Esophagus muscularis mucosa (tissue), 4 donors: ENCODE measurements around the gene SOX30. TPM values are rescaled to one million over a fixed set of nuclear protein-coding genes. Genes with fewer than 3 reads are reported as not detected.
"Not testable (repeated sequence)": the region's sequence is repeated elsewhere in the genome, so short reads cannot be mapped to it uniquely, and the experiment has no call there.

ENCODE experiments used
- DNase-seq: peaks from one replicate; pipeline ENCODE4 v3.0.0-alpha.2; 2017; ENCODE audit errors: extremely low spot score
- H3K27ac ChIP-seq, 4 donors: fragments of 200-600 bp; sonication (generic); replicated peaks in 1 of 4; 1 replicate in 3 of 4; 2 replicates in 1 of 4; pipeline ENCODE4 v1.5.1; 2016 to 2019; ENCODE audit warnings: mild to moderate bottlenecking in 1 of 4
- H3K27me3 ChIP-seq, 4 donors: fragments of 200-600 bp; sonication (generic); one replicate each; pipeline versions ENCODE4 v1.5.1 to v1.6.0; 2016 to 2019
- H3K36me3 ChIP-seq, 4 donors: fragments of 200-600 bp; sonication (generic); one replicate each; pipeline ENCODE4 v1.5.1; 2016 to 2019
- H3K4me1 ChIP-seq, 4 donors: fragments of 200-600 bp; sonication (generic); one replicate each; pipeline ENCODE4 v1.5.1; 2016 to 2019
- H3K4me3 ChIP-seq, 4 donors: fragments of 200-600 bp; sonication (generic); 1 replicate in 2 of 4; 2 replicates in 2 of 4; pipeline ENCODE4 v1.5.1; 2016 to 2019; ENCODE audit warnings: mild to moderate bottlenecking in 4 of 4, moderate library complexity in 1 of 4
- H3K9me3 ChIP-seq, 4 donors: fragments of 200-600 bp; sonication (generic); 1 replicate in 3 of 4; 2 replicates in 1 of 4; pipeline ENCODE4 v1.5.1; 2016 to 2019
- EP300 ChIP-seq: sonication (generic); formaldehyde crosslinking; IDR thresholded peaks from one replicate; pipeline ENCODE4 v1.6.1; 2017; ENCODE audit warnings: antibody characterized with exemption
- POLR2A ChIP-seq: fragments of 450-650 bp; IDR thresholded peaks from one replicate; pipeline ENCODE4 v1.6.1; 2017; ENCODE audit warnings: antibody characterized with exemption, moderate library complexity, mild to moderate bottlenecking, low read depth
- POLR2AphosphoS5 ChIP-seq, 2 donors: sonication (generic); formaldehyde crosslinking; IDR thresholded peaks; one replicate each; pipeline ENCODE4 v1.6.1; 2017; ENCODE audit warnings: antibody characterized with exemption in 2 of 2
- WGBS: methylation state at CpG from one replicate; pipeline ENCODE4 v1.1.5; 2018; 5-methylcytosine and 5-hydroxymethylcytosine counted together
- intact Hi-C: fragments of 100-400 bp; cut with DNase I; formaldehyde crosslinking; loops from one replicate; pipeline ENCODE4 v1.15.1; 2023
- total RNA-seq, 4 donors: library from RNA; depleted of rRNA; stranded (reverse); fragments of >200 nt; gene quantifications; one replicate each; pipeline versions ENCODE4 v1.1.0 to v1.2.1, GENCODE V29; 2016
- TF ChIP-seq, protein P1 (sequence below), 3 experiments: fragments of 200-600 bp in 2 of 3; fragments of 450-650 bp in 1 of 3; sonication (generic) in 2 of 3; IDR thresholded peaks; one replicate each; pipeline ENCODE4 v1.5.1; 2017 to 2019; ENCODE audit warnings: antibody characterized with exemption in 3 of 3, mild to moderate bottlenecking in 2 of 3, moderate library complexity in 1 of 3

The SOX30 gene
- total RNA-seq = under 1 TPM in 2 of 4 donors, not detected in 2; 0.17 to 0.34 TPM

DNA sequence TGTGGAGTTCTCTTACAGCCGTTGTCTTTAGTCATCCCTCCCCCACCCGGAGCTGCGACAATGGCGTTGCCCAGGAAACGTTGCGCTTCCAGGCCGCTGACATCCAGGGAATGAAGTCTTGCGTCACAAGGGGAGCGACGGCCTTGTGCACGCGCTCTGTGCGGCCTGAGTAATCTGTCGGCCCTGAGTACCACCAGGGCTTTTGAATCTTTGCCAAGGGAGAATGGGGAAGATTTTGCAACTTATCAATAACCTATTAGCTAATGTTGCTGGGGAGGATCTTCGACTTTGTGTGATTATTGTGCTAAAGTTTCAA, at the start of gene SOX30:
SOX30 (minus strand) TSS at position 62 of the 316 bp plus-strand sequence. CDS start 360 bp downstream, outside the sequence.
- H3K36me3 ChIP-seq = no peaks in the 10 kb centered on the region
- intact Hi-C loops = loop anchor here (10.0 kb wide), 1 partner anchor 68 kb away; no protein-coding TSS in a partner anchor
- H3K4me1 ChIP-seq = peaks cover 4 to 12% (median 9%) of the 10 kb centered on the region in 4 donors
- WGBS = 92% methylated on average over 15 of the region's 15 CpGs
- no peak for DNase-seq
- TF ChIP-seq, protein P1, sequence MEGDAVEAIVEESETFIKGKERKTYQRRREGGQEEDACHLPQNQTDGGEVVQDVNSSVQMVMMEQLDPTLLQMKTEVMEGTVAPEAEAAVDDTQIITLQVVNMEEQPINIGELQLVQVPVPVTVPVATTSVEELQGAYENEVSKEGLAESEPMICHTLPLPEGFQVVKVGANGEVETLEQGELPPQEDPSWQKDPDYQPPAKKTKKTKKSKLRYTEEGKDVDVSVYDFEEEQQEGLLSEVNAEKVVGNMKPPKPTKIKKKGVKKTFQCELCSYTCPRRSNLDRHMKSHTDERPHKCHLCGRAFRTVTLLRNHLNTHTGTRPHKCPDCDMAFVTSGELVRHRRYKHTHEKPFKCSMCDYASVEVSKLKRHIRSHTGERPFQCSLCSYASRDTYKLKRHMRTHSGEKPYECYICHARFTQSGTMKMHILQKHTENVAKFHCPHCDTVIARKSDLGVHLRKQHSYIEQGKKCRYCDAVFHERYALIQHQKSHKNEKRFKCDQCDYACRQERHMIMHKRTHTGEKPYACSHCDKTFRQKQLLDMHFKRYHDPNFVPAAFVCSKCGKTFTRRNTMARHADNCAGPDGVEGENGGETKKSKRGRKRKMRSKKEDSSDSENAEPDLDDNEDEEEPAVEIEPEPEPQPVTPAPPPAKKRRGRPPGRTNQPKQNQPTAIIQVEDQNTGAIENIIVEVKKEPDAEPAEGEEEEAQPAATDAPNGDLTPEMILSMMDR (IDR thresholded peaks at IDR 0.05) = no peak
- peak within 1 kb of the TSS in 1 of 4 donors; percentile 17 for H3K27ac ChIP-seq
- H3K4me3 ChIP-seq = peak within 1 kb of the TSS; percentile 56 to 67 (median 60)
- H3K9me3 ChIP-seq = no peaks in the 10 kb centered on the region
- H3K27me3 ChIP-seq = no peaks in the 10 kb centered on the region

DNA sequence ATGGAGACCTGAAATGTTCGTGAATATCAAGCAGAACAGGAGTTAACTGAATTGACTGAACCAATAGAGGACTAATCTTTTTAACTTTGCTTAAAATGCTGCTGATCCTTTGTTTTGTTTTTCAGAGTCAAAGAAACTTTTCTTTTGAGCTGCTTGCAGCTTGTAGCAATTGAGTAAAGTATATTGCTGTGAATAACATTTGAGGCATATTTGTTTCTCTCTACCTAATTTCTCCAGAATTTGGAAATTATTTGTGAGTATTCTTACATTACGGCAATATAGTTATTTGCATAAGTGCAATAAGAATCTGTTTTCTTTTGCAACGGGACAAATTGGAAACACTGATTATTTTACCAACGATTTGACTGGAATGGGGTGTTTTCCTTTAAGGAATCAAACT, 46.4 kb upstream of the SOX30 start:
- H3K4me1 ChIP-seq, H3K36me3 ChIP-seq, H3K27me3 ChIP-seq, DNase-seq, H3K4me3 ChIP-seq, intact Hi-C loops, H3K27ac ChIP-seq: not testable (repeated sequence)
- WGBS = 74% methylated on average over 4 of the region's 4 CpGs
- H3K9me3 ChIP-seq = peaks cover 0 to 13% (median 6%) of the 10 kb centered on the region in 4 donors

DNA sequence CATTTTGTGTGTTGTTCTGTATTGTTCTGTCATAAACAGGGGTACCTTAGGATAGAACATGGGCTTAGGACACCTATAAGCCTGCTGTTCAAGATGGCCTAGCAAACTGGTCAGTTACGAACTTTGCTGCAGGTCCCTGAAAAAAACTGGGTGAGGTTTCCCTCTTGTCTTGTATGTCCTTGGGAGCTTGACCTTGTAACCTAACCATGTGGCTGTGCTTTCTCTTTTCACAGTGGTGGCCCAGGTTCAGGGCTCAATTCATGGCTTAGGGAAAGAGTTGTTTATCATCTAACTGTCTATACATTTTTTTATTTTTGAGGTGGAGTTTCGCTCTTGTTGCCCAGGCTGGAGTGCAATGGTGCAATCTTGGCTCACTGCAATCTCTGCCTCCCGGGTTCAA, 43.9 kb upstream of the SOX30 start:
- H3K27me3 ChIP-seq, H3K27ac ChIP-seq, intact Hi-C loops, H3K36me3 ChIP-seq, H3K4me1 ChIP-seq, H3K4me3 ChIP-seq: not testable (repeated sequence)
- 93% methylated on average over 3 of the region's 3 CpGs for WGBS
- H3K9me3 ChIP-seq = peaks cover 0 to 12% (median 6%) of the 10 kb centered on the region in 4 donors
- DNase-seq = peak; percentile 55

DNA sequence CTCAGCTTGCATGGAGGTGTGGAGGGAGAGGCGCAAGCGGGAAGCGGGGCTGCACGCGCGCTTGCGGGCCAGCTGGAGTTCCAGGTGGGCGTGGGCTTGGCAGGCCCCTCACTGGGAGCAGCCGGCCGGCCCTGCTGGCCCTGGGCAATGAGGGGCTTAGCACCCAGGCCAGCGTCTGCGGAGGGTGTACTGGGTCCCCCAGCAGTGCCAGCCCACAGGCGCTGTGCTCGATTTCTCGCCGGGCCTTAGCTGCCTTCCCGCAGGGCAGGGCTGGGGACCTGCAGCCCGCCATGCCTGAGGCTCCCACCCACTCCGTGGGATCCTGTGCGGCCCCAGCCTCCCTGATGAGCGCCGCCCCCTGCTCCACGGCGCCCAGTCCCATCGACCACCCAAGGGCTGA, 41.6 kb upstream of the SOX30 start:
- H3K36me3 ChIP-seq, H3K27me3 ChIP-seq, intact Hi-C loops, H3K4me1 ChIP-seq, H3K9me3 ChIP-seq, H3K4me3 ChIP-seq, H3K27ac ChIP-seq: not testable (repeated sequence)
- DNase-seq = peak; percentile 57
- WGBS = 100% methylated on average over 3 of the region's 25 CpGs

DNA sequence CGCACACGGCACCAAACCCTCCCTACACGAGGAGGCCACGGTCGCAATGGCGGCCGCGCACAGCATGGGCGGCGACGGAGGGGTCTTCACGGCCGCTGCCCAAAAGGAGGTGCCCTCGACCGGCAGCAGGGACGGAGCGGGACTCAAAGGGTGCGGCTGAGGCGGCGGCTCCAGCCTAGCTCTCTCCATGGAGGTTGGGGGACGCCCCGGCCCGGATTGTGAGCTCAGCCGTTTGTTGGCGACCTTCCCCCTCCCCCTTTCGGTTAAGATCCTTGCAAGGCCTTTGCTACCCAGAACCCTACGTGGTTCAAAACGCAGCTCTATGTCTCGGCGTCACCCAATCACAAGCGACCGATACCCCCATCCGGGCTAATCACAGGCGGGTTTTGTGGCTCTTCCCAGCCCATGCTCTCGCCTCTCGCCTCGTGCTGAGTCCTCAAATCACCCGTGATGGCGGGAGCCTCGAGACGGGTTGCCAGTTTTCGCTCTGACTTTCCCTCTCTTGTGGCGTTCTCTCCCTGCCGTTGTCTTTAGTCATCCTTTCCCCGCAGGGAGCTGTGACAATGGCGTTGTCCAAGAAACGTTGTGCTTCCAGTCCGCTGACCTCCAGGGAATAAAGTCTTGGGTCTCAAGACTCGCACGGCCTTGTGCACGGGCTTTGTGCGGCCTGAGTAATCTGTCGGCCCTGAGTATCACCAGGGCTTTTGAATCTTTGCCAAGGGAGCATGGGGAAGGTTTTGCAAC, 38.6 kb upstream of the SOX30 start:
- Histone ChIP-seq H3K27me3 (peaks cover 0 to 8% (median 0%) of the 10 kb centered on the region in 4 donors), H3K4me3 (peak overlapping the region in 3 of 4 donors; percentile 31 to 44 (median 43)), H3K27ac (no peak overlapping the region), H3K9me3 (no peaks in the 10 kb centered on the region), H3K4me1 (peaks cover 0 to 7% (median 2%) of the 10 kb centered on the region in 4 donors), H3K36me3 (no peaks in the 10 kb centered on the region)
- intact Hi-C loops = no loop called here
- DNase-seq = peak; percentile 85
- TF ChIP-seq, protein P1 (IDR thresholded peaks at IDR 0.05) = no peak
- no peak for TF ChIP-seq POLR2A
- no peak for TF ChIP-seq POLR2AphosphoS5 (IDR thresholded peaks at IDR 0.05)
- TF ChIP-seq EP300 = no peak
- 90% methylated on average over 28 of the region's 53 CpGs for WGBS

DNA sequence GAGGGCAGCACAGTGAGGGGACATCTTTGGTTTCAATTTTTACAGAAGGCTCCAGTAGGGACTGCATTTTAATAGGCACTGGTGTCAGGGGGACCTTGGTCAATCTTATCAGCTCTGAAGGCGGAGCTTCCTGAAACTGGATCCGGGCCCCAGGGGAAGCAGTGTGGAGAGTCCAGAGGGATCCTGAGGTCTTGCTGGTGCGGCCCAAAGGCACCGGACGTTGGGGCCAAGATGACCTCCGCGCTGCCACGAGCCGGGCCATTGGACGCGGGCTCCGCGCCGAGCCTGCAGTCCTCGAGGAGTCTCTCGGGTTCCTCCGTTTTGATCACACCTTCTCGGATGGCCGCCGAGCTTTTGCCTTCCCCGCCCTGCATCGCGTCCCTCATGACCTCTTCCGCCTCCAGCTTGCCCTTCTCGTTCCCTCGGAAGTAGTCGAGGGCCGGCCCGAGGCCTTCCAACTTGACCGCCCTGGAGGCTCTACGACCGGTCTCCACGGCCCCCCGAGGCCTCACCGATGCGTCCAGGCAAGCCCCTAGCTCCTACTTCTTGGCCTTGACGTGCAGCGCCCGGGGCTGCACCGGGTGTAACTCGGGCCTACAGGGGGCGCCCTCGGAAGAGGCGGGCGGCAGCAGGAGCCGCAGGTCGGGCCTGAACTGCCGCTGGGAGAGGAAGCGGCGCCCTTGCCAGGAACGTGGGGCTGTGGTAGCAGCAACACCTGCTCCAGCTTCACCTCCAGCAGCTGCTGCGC, 37.9 kb upstream of the SOX30 start:
- WGBS = 88% methylated on average over 37 of the region's 52 CpGs
- peaks cover 0 to 7% (median 2%) of the 10 kb centered on the region in 4 donors for H3K4me1 ChIP-seq
- H3K27ac ChIP-seq = no peak overlapping the region
- H3K4me3 ChIP-seq = peak overlapping the region in 3 of 4 donors; percentile 31 to 44 (median 43)
- peaks cover 0 to 8% (median 0%) of the 10 kb centered on the region in 4 donors for H3K27me3 ChIP-seq
- H3K36me3 ChIP-seq = no peaks in the 10 kb centered on the region
- peak; percentile 68 for DNase-seq
- no peaks in the 10 kb centered on the region for H3K9me3 ChIP-seq
- TF ChIP-seq, protein P1 (IDR thresholded peaks at IDR 0.05) = peak; percentile 7 to 34 (median 23)
- TF ChIP-seq POLR2AphosphoS5 (IDR thresholded peaks at IDR 0.05) = no peak
- intact Hi-C loops = no loop called here
